ENCODE measurements around the gene PPP1R1C.

The PPP1R1C gene

GRCh38 chr2:182115258-182115657 lies 129.6 kb downstream of the PPP1R1C start:
- no peak for DNase-seq

- DNase-seq: no peak
Observed at GRCh38 chr2:182116774-182117173, 131.1 kb downstream of the PPP1R1C start.

GRCh38 chr2:182117196-182117595 lies 131.5 kb downstream of the PPP1R1C start:
- DNase-seq: no peak

GRCh38 chr2:182128821-182129707 lies 143.4 kb downstream of the PPP1R1C start:
- DNase-seq: no peak

GRCh38 chr2:182132605-182133004 lies 147.0 kb downstream of the PPP1R1C start:
- DNase-seq: no peak

- DNase-seq: no peak
Observed at GRCh38 chr2:182133195-182133891, 147.7 kb downstream of the PPP1R1C start.

- no peak for DNase-seq
Observed at GRCh38 chr2:182134201-182134600, 148.5 kb downstream of the PPP1R1C start.

- no peak for DNase-seq
Observed at GRCh38 chr2:182142062-182142461, 156.4 kb downstream of the PPP1R1C start.

- no peak for DNase-seq
Observed at GRCh38 chr2:182144041-182144775, 158.6 kb downstream of the PPP1R1C start.

- no peak for DNase-seq
Observed at GRCh38 chr2:182144776-182145165, 159.1 kb downstream of the PPP1R1C start.

GRCh38 chr2:182148344-182148743 lies 162.7 kb downstream of the PPP1R1C start:
- DNase-seq: no peak

- DNase-seq: no peak
Observed at GRCh38 chr2:182163878-182164277, 178.2 kb downstream of the PPP1R1C start.

GRCh38 chr2:182164686-182165085 lies 179.0 kb downstream of the PPP1R1C start:
- DNase-seq: no peak

- DNase-seq: no peak
Observed at GRCh38 chr2:182165202-182165601, 179.5 kb downstream of the PPP1R1C start.

- DNase-seq: no peak
Observed at GRCh38 chr2:182166406-182166805, 180.8 kb downstream of the PPP1R1C start.

GRCh38 chr2:182166841-182167240 lies 181.2 kb downstream of the PPP1R1C start:
- no peak for DNase-seq
